ENCODE results near the gene THRB.

GRCh38 chr3:24086617-24087404 lies 407.8 kb downstream of the THRB start:
- no peak for TF ChIP-seq POLR2A (IDR thresholded peaks at IDR 0.05)
- no peak for TF ChIP-seq CTCF (IDR thresholded peaks at IDR 0.05)
